Sigmoid colon (tissue), 4 donors: Measurements from ENCODE around the gene NLRC3.

Experiments used
- CTCF ChIP-seq, 4 experiments: fragments of 450-650 bp in 3 of 4; fragments of 200-600 bp in 1 of 4; IDR thresholded peaks; one replicate each; pipeline ENCODE4 v1.5.1; 2016 to 2019; ENCODE audit warnings: antibody characterized with exemption in 4 of 4, mild to moderate bottlenecking in 3 of 4, moderate library complexity in 2 of 4
- EP300 ChIP-seq, 4 donors: sonication (generic); formaldehyde crosslinking; IDR thresholded peaks; one replicate each; pipeline ENCODE4 v1.6.1; 2017; ENCODE audit warnings: antibody characterized with exemption in 4 of 4
- POLR2A ChIP-seq, 2 donors: fragments of 450-650 bp; IDR thresholded peaks; one replicate each; pipeline ENCODE4 v1.6.1; 2016; ENCODE audit warnings: antibody characterized with exemption in 2 of 2, mild to moderate bottlenecking in 2 of 2, moderate library complexity in 2 of 2
- POLR2AphosphoS5 ChIP-seq, 4 donors: sonication (generic); formaldehyde crosslinking; IDR thresholded peaks; one replicate each; pipeline ENCODE4 v1.6.1; 2017; ENCODE audit warnings: antibody characterized with exemption in 4 of 4

- TF ChIP-seq CTCF (IDR thresholded peaks at IDR 0.05) (no peak), EP300 (IDR thresholded peaks at IDR 0.05) (no peak), POLR2A (IDR thresholded peaks at IDR 0.05) (no peak), POLR2AphosphoS5 (IDR thresholded peaks at IDR 0.05) (no peak)
Measured at GRCh38 chr16:3595110-3595486, 17.9 kb upstream of the NLRC3 start.
